HL-60 (cell line): ENCODE data around the gene CPA2.
"Not testable (repeated sequence)": the region's sequence is repeated elsewhere in the genome, so short reads cannot be mapped to it uniquely, and the experiment has no call there.

ENCODE experiments used
- SPI1 ChIP-seq: IDR thresholded peaks from 2 replicates; pipeline ENCODE4 v1.6.1; 2012; ENCODE audit warnings: low read depth, mild to moderate bottlenecking, borderline replicate concordance
- TF ChIP-seq, protein P1 (sequence below): IDR thresholded peaks from one replicate; pipeline ENCODE4 v1.5.1; 2011; ENCODE audit warnings: low read length, control low read depth, inconsistent platforms; ENCODE audit not compliant: insufficient read depth

DNA sequence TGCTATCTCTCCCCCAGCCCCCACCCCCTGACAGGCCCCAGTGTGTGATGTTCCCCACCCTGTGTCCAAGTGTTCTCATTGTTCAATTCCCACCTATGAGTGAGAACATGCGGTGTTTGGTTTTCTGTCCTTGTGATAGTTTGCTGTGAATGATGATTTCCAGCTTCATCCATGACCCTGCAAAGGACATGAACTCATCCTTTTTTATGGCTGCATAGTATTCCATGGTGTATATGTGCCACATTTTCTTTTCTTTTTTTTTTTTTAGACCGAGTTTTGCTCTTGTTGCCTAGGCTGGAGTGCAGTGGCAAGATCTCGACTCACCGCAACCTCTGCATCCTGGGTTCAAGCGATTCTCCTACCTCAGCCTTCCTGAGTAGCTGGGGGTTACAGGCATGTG, 17.8 kb upstream of the CPA2 start:
- TF ChIP-seq, protein P1, sequence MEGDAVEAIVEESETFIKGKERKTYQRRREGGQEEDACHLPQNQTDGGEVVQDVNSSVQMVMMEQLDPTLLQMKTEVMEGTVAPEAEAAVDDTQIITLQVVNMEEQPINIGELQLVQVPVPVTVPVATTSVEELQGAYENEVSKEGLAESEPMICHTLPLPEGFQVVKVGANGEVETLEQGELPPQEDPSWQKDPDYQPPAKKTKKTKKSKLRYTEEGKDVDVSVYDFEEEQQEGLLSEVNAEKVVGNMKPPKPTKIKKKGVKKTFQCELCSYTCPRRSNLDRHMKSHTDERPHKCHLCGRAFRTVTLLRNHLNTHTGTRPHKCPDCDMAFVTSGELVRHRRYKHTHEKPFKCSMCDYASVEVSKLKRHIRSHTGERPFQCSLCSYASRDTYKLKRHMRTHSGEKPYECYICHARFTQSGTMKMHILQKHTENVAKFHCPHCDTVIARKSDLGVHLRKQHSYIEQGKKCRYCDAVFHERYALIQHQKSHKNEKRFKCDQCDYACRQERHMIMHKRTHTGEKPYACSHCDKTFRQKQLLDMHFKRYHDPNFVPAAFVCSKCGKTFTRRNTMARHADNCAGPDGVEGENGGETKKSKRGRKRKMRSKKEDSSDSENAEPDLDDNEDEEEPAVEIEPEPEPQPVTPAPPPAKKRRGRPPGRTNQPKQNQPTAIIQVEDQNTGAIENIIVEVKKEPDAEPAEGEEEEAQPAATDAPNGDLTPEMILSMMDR = not testable (repeated sequence)
- TF ChIP-seq SPI1 = not testable (repeated sequence)
